GM23338 (cell line): ENCODE data around the gene PNMA5. TPM values are rescaled to one million over a fixed set of nuclear protein-coding genes. Genes with fewer than 3 reads are reported as not detected.

ENCODE experiments used
- ATAC-seq: fragments of 200-7000 bp; cut with Tn5 transposase; 3 replicates; pipeline ENCODE4 v1.9.1; 2020
- DNase-seq: peaks from one replicate; pipeline ENCODE4 v3.0.0-alpha.2; 2015; ENCODE audit warnings: low spot score
- H2AFZ ChIP-seq: fragments of 200-600 bp; sonication (generic); 2 replicates; pipeline ENCODE4 v1.8.0; 2016; ENCODE audit warnings: antibody characterized with exemption, mild to moderate bottlenecking, moderate library complexity
- H3F3A ChIP-seq: fragments of 200-600 bp; sonication (generic); replicated peaks from 2 replicates; pipeline ENCODE4 v1.8.0; 2017; ENCODE audit warnings: antibody characterized with exemption, mixed run types, low read depth
- H3K27ac ChIP-seq: fragments of 200-600 bp; sonication (generic); 2 replicates; pipeline ENCODE4 v1.6.1; 2016; ENCODE audit warnings: low read depth
- H3K27me3 ChIP-seq: fragments of 200-600 bp; sonication (generic); 2 replicates; pipeline ENCODE4 v1.8.0; 2016; ENCODE audit warnings: mild to moderate bottlenecking, mixed run types, moderate library complexity; ENCODE audit not compliant: insufficient read depth
- H3K36me3 ChIP-seq: fragments of 200-600 bp; sonication (generic); 2 replicates; pipeline ENCODE4 v1.8.0; 2016; ENCODE audit warnings: mild to moderate bottlenecking; ENCODE audit not compliant: insufficient read depth
- H3K4me1 ChIP-seq: fragments of 200-600 bp; sonication (generic); 2 replicates; pipeline ENCODE4 v1.8.0; 2016; ENCODE audit warnings: mild to moderate bottlenecking, moderate library complexity; ENCODE audit not compliant: insufficient read depth
- H3K4me2 ChIP-seq: fragments of 200-600 bp; sonication (generic); 2 replicates; pipeline ENCODE4 v1.7.1; 2017; ENCODE audit warnings: mixed run types
- H3K4me3 ChIP-seq: fragments of 200-600 bp; sonication (generic); 2 replicates; pipeline ENCODE4 v1.6.1; 2016; ENCODE audit warnings: mixed run types
- H3K79me2 ChIP-seq: fragments of 200-600 bp; sonication (generic); replicated peaks from 2 replicates; pipeline ENCODE4 v1.8.0; 2017; ENCODE audit warnings: mild to moderate bottlenecking; ENCODE audit not compliant: insufficient read depth
- H3K9me2 ChIP-seq: fragments of 200-600 bp; sonication (generic); 2 replicates; pipeline ENCODE4 v1.8.0; 2017; ENCODE audit not compliant: insufficient read depth
- H4K20me1 ChIP-seq: fragments of 200-600 bp; sonication (generic); replicated peaks from 2 replicates; pipeline ENCODE4 v1.8.0; 2017; ENCODE audit warnings: mild to moderate bottlenecking; ENCODE audit not compliant: insufficient read depth
- H3K27ac Mint-ChIP-seq: 2 replicates; pipeline ENCODE4 v1.8.0; 2020; ENCODE audit warnings: inconsistent platforms, mild to moderate bottlenecking, moderate library complexity, mixed read lengths
- H3K27me3 Mint-ChIP-seq: 3 replicates; pipeline ENCODE4 v1.8.0; 2022; ENCODE audit warnings: low read depth, mild to moderate bottlenecking, moderate library complexity, mixed read lengths, inconsistent platforms; ENCODE audit not compliant: insufficient read depth, poor library complexity
- H3K36me3 Mint-ChIP-seq: 3 replicates; pipeline ENCODE4 v1.8.0; 2021; ENCODE audit warnings: low read depth, mild to moderate bottlenecking, inconsistent platforms, moderate library complexity, mixed read lengths
- H3K4me1 Mint-ChIP-seq: 3 replicates; pipeline ENCODE4 v1.8.0; 2020; ENCODE audit warnings: mild to moderate bottlenecking, inconsistent platforms, mixed read lengths
- H3K4me3 Mint-ChIP-seq: 3 replicates; pipeline ENCODE4 v1.8.0; 2021; ENCODE audit warnings: moderate library complexity, mild to moderate bottlenecking, inconsistent platforms, mixed read lengths
- H3K9me3 Mint-ChIP-seq: 3 replicates; pipeline ENCODE4 v1.8.0; 2020; ENCODE audit warnings: moderate library complexity, mild to moderate bottlenecking, inconsistent platforms, mixed read lengths
- CREB1 ChIP-seq: fragments of 250-450 bp; sonication (Bioruptor Pico); IDR thresholded peaks from 2 replicates; pipeline ENCODE4 v1.5.0; 2020; ENCODE audit warnings: low read depth, mild to moderate bottlenecking, moderate library complexity
- ETS1 ChIP-seq: IDR thresholded peaks from 2 replicates; pipeline ENCODE4 v1.6.1; 2016; ENCODE audit warnings: antibody characterized with exemption
- EZH2 ChIP-seq: fragments of 200-600 bp; sonication (generic); IDR thresholded peaks from one replicate; pipeline ENCODE4 v1.8.0; 2017; ENCODE audit warnings: antibody characterized with exemption, mild to moderate bottlenecking, low read depth; ENCODE audit not compliant: unreplicated experiment
- EZH2phosphoT487 ChIP-seq: fragments of 200-600 bp; sonication (generic); IDR thresholded peaks from one replicate; pipeline ENCODE4 v1.8.1; 2018; ENCODE audit warnings: antibody characterized with exemption; ENCODE audit not compliant: unreplicated experiment
- JUNB ChIP-seq: IDR thresholded peaks from one replicate; pipeline ENCODE4 v1.6.1; 2016; ENCODE audit warnings: antibody characterized with exemption; ENCODE audit not compliant: unreplicated experiment
- NANOG ChIP-seq: IDR thresholded peaks from 2 replicates; pipeline ENCODE4 v1.6.1; 2016; ENCODE audit warnings: antibody characterized with exemption, borderline replicate concordance
- POLR2AphosphoS5 ChIP-seq: IDR thresholded peaks from 2 replicates; pipeline ENCODE4 v1.6.1; 2016; ENCODE audit warnings: antibody characterized with exemption, low read depth
- STAT1 ChIP-seq: IDR thresholded peaks from one replicate; pipeline ENCODE4 v1.6.1; 2016; ENCODE audit warnings: antibody characterized with exemption; ENCODE audit not compliant: unreplicated experiment
- ZNF114 ChIP-seq: fragments of 250-450 bp; sonication (Bioruptor Pico); IDR thresholded peaks from 2 replicates; pipeline ENCODE4 v1.5.0; 2020; ENCODE audit warnings: mild to moderate bottlenecking, moderate library complexity
- ZNF331 ChIP-seq: fragments of 250-450 bp; sonication (Bioruptor Pico); IDR thresholded peaks from 2 replicates; pipeline ENCODE4 v1.5.0; 2020; ENCODE audit warnings: low read depth, mild to moderate bottlenecking, moderate library complexity
- ZNF462 ChIP-seq: fragments of 250-450 bp; sonication (Bioruptor Pico); IDR thresholded peaks from 2 replicates; pipeline ENCODE4 v1.5.0; 2020; ENCODE audit warnings: mild to moderate bottlenecking, moderate library complexity
- polyA plus RNA-seq: library from polyadenylated mRNA; unstranded; fragments of >200 nt; fragmentation: Nextera tagmentation; extraction: Ambion mirVana; gene quantifications from 2 replicates; pipeline ENCODE4 v1.2.1, GENCODE V29; 2016
- total RNA-seq: library from RNA; depleted of rRNA; stranded (reverse); fragments of >200 nt; shearing (Covaris generic); gene quantifications from 2 replicates; pipeline ENCODE4 v1.2.3, GENCODE V29; 2014
- TF ChIP-seq, protein P1 (sequence below), 2 experiments: fragments of 200-600 bp in 1 of 2; sonication (generic) in 1 of 2; conservative IDR thresholded peaks; 2 replicates each; pipeline versions ENCODE4 v1.5.1 to v1.6.1; 2016 to 2017; ENCODE audit warnings: antibody characterized with exemption in 2 of 2, low read depth in 2 of 2, mild to moderate bottlenecking in 2 of 2, moderate library complexity in 1 of 2

The PNMA5 gene
- total and polyA plus RNA-seq, 2 experiments from 2014 or later, result 0.24 to 0.49 TPM

- TF ChIP-seq EZH2phosphoT487 (no peak), STAT1 (no peak), EZH2 (no peak), ZNF331 (CRISPR knock-in tag) (no peak), ZNF114 (no peak), POLR2AphosphoS5 (no peak), NANOG (no peak)
- TF ChIP-seq, protein P1, sequence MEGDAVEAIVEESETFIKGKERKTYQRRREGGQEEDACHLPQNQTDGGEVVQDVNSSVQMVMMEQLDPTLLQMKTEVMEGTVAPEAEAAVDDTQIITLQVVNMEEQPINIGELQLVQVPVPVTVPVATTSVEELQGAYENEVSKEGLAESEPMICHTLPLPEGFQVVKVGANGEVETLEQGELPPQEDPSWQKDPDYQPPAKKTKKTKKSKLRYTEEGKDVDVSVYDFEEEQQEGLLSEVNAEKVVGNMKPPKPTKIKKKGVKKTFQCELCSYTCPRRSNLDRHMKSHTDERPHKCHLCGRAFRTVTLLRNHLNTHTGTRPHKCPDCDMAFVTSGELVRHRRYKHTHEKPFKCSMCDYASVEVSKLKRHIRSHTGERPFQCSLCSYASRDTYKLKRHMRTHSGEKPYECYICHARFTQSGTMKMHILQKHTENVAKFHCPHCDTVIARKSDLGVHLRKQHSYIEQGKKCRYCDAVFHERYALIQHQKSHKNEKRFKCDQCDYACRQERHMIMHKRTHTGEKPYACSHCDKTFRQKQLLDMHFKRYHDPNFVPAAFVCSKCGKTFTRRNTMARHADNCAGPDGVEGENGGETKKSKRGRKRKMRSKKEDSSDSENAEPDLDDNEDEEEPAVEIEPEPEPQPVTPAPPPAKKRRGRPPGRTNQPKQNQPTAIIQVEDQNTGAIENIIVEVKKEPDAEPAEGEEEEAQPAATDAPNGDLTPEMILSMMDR (conservative IDR thresholded peaks at IDR 0.05; ENCODE audit: low read depth in 2 of 2), result no peak
Measured at GRCh38 chrX:152988536-152989291, 5.2 kb downstream of the PNMA5 start (continued).

- Mint-ChIP-seq H3K27me3 (peaks cover 7% of the 10 kb centered on the region), H3K4me1 (peaks cover 3% of the 10 kb centered on the region), H3K27ac (no peak overlapping the region), H3K4me3 (no peak overlapping the region), H3K36me3 (no peaks in the 10 kb centered on the region), H3K9me3 (no peaks in the 10 kb centered on the region)
- Histone ChIP-seq H3K9me2 (no peaks in the 10 kb centered on the region), H3F3A (no peaks in the 10 kb centered on the region), H2AFZ (no peak overlapping the region), H3K79me2 (no peaks in the 10 kb centered on the region), H3K4me3 (no peak overlapping the region), H3K4me2 (no peak overlapping the region), H3K36me3 (no peaks in the 10 kb centered on the region), H3K27me3 (no peaks in the 10 kb centered on the region), H4K20me1 (no peaks in the 10 kb centered on the region), H3K27ac (no peak overlapping the region), H3K4me1 (no peaks in the 10 kb centered on the region)
- ATAC-seq (no peak), DNase-seq (no peak)
- TF ChIP-seq POLR2AphosphoS5, result no peak
- TF ChIP-seq STAT1, result no peak
- TF ChIP-seq EZH2, result no peak
- TF ChIP-seq JUNB, result no peak
- no peak for TF ChIP-seq NANOG
- no peak for TF ChIP-seq CREB1 (CRISPR knock-in tag)
- TF ChIP-seq EZH2phosphoT487, result no peak
- TF ChIP-seq ZNF114, result no peak
- TF ChIP-seq ETS1, result no peak
- TF ChIP-seq ZNF331 (CRISPR knock-in tag), result no peak
- TF ChIP-seq ZNF462 (CRISPR knock-in tag), result no peak
Measured at GRCh38 chrX:152987801-152988200, 6.1 kb downstream of the PNMA5 start.
